NB4 (cell line): ENCODE data around the gene SLC25A10.

Experiments used
- CTCF ChIP-seq: IDR thresholded peaks from one replicate; pipeline ENCODE4 v1.5.1; 2012; ENCODE audit warnings: low read depth, low read length
- MAX ChIP-seq: IDR thresholded peaks from 2 replicates; pipeline ENCODE4 v1.6.1; 2011; ENCODE audit warnings: low read depth, low read length
- MYC ChIP-seq: IDR thresholded peaks from 2 replicates; pipeline ENCODE4 v1.6.1; 2011; ENCODE audit warnings: low read depth, low read length
- POLR2A ChIP-seq: IDR thresholded peaks from 2 replicates; pipeline ENCODE4 v1.6.1; 2011; ENCODE audit warnings: mild to moderate bottlenecking; ENCODE audit not compliant: insufficient read length; ENCODE audit errors: extremely low read depth

- TF ChIP-seq CTCF = no peak
- TF ChIP-seq POLR2A = no peak
- TF ChIP-seq MYC = no peak
- no peak for TF ChIP-seq MAX
Measured at GRCh38 chr17:81713556-81714411, 1.7 kb downstream of the SLC25A10 start.
